HG03064 (cell line): ENCODE results near the gene CCT8.
A peak's percentile ranks its signal among the peaks of the same experiment; 100 is the strongest.
"Not testable (repeated sequence)": the region's sequence is repeated elsewhere in the genome, so short reads cannot be mapped to it uniquely, and the experiment has no call there.

Source experiments
- ATAC-seq: cut with Tn5 transposase; IDR thresholded peaks from one replicate; pipeline ENCODE4 v1.9.1; 2021; ENCODE audit warnings: low read depth; ENCODE audit not compliant: unreplicated experiment

Gene CCT8

DNA sequence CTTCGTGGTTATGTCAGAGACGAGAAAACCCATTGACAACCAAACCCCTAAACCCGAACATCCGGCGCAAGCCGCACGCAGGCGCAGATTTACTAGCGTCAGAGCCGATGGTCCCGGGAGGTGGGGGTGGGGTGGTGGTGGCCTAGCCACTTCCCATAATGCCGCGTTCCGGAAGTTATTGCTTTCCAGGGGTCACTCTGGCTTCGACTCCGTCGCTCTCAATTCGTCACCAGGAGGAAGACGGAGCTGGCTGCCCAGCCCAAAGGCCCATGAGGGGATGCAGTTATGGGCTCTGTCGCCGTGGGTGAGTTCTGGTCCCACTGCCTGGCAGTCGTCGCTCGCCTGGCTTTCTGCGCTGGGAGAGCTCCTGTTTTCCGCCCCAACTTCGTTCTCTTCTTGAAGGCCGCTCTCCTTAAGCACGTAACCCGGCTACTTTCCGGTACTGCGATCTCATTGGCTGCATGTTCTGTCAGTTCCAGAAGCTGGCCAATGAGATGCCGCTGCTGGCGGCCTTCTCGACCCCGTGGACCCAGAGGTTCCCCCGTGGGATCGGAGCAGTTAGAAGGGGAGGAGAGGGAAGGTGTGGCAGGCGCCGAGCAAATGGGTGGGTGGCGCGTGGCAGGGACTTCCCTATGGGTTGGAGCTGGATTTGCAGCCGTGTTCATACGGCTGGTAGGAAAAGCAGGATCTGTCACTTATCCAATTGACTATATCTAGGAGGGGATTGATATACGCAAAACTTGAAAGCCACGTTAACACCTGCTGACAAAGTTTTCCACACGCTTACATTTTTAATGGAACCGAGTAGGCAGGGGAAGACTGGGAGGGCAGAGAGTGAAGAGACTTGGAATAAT, 48.7 kb downstream of the CCT8 start, which contains the start of gene USP16:
USP16 (plus strand) TSS at position 195 of the 854 bp plus-strand sequence. CDS start 3,246 bp downstream, outside the sequence.
- peak; percentile 97 for ATAC-seq

- ATAC-seq: no peak
Measured at GRCh38 chr21:29022166-29022565, 51.3 kb downstream of the CCT8 start.

GRCh38 chr21:29018540-29018939, 54.9 kb downstream of the CCT8 start:
- ATAC-seq: peak; percentile 14

DNA sequence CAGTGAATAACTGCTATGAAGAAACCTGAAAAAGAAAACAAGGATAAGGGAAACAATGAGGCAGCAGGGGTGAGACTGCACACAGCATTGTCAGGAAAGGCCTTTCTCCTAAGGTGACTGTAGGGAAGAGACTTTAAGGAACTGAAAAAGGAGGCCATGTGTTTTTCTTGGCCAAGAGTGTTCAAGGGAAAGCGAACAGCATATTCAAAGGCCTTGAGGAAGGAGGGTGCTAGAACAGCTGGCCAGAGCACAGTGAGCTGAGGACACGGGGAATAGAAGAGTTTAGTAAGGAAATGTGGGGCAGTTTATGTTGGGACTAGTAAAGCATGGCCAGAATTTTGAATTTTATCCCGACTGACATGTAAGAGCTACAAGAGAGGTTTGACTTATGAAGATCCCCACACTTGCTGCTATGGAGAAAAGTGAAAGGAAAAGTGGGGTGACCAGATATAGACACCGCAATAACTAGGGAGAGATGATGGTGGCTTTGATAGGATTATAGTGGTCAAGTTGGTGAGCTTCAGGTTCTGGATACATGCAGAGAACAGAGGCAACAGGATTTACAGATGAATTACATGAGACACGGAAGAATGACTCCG, 55.7 kb downstream of the CCT8 start:
- no peak for ATAC-seq

GRCh38 chr21:29011236-29011635, 62.2 kb downstream of the CCT8 start:
- not testable (repeated sequence) for ATAC-seq

GRCh38 chr21:29008367-29008766, 65.1 kb downstream of the CCT8 start:
- no peak for ATAC-seq

- no peak for ATAC-seq
Measured at GRCh38 chr21:29007810-29008209, 65.6 kb downstream of the CCT8 start.

DNA sequence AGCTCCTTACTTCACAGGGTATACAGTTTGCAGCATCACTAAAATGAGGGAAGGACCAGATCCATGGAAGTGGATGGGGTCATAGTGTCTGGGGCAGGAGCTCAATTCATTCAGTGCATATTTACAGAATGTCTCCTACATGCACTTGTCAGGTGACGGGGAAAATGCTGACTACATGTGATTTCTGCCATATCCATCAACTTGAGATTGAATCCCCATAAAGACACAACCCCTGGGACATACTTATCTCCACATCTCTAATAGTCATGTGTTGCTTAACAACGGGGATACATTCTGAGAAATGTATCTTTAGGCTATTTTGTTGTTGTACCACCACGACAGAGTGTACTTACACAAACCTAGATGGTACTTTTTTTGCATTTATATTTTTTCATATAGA, 66.3 kb downstream of the CCT8 start:
- ATAC-seq: no peak
